Fibroblast of the conjunctiva (primary cell): ENCODE measurements around the gene DEPDC4.

Source experiments
- DNase-seq: peaks from one replicate; pipeline ENCODE4 v3.0.0-alpha.2; 2010; ENCODE audit warnings: low read depth

DEPDC4 gene

GRCh38 chr12:100213016-100213891 is 53.6 kb downstream of the DEPDC4 start:
- DNase-seq, result no peak

GRCh38 chr12:100211698-100212097 is 55.2 kb downstream of the DEPDC4 start:
- no peak for DNase-seq

GRCh38 chr12:100208834-100209233 is 58.0 kb downstream of the DEPDC4 start:
- DNase-seq, result no peak

- DNase-seq, result no peak
Measured at GRCh38 chr12:100207311-100207710, 59.6 kb downstream of the DEPDC4 start.

GRCh38 chr12:100201604-100202423 is 65.1 kb downstream of the DEPDC4 start:
- DNase-seq, result no peak

GRCh38 chr12:100200463-100201181 is 66.3 kb downstream of the DEPDC4 start, which contains the start of gene ACTR6:
ACTR6 (plus strand) TSS chr12:100200815; CDS start chr12:100200852, 37 bp downstream.
- peak; percentile 93 for DNase-seq

- DNase-seq, result no peak
Measured at GRCh38 chr12:100199347-100200149, 67.3 kb downstream of the DEPDC4 start.

GRCh38 chr12:100199023-100199346 is 67.9 kb downstream of the DEPDC4 start:
- no peak for DNase-seq

GRCh38 chr12:100197486-100197885 is 69.4 kb downstream of the DEPDC4 start:
- no peak for DNase-seq

GRCh38 chr12:100193085-100193484 is 73.8 kb downstream of the DEPDC4 start:
- no peak for DNase-seq
